ENCODE data around the gene CMYA5. TPM values are rescaled to one million over a fixed set of nuclear protein-coding genes. Genes with fewer than 3 reads are reported as not detected.

Gene CMYA5
- total RNA-seq, 1 donor from 2014 or later: 2.0 TPM

- Histone ChIP-seq H3K9me3 (no peaks in the 10 kb centered on the region), H3K4me1 (no peaks in the 10 kb centered on the region), H3K4me3 (no peak overlapping the region), H3K27me3 (ENCODE audit: low read depth) (no peaks in the 10 kb centered on the region), H3K36me3 (no peaks in the 10 kb centered on the region), H3K27ac (no peak overlapping the region)
- no peak for TF ChIP-seq CTCF (IDR thresholded peaks at IDR 0.05)
- ATAC-seq (no peak), DNase-seq (no peak)
- intact Hi-C loops (cut with DNase I): no loop called here
These were observed 121.4 kb downstream of the CMYA5 start for GRCh38 chr5:79811081-79811480.

- intact Hi-C loops (cut with DNase I): no loop called here
- no peak for TF ChIP-seq CTCF (IDR thresholded peaks at IDR 0.05)
- Histone ChIP-seq H3K9me3 (no peaks in the 10 kb centered on the region), H3K27me3 (ENCODE audit: low read depth) (no peaks in the 10 kb centered on the region), H3K36me3 (no peaks in the 10 kb centered on the region), H3K4me3 (no peak overlapping the region), H3K4me1 (no peaks in the 10 kb centered on the region), H3K27ac (no peak overlapping the region)
- DNase-seq (no peak), ATAC-seq (no peak)
These were observed 122.3 kb downstream of the CMYA5 start for GRCh38 chr5:79811904-79812303.

GRCh38 chr5:79814699-79815098 lies 125.1 kb downstream of the CMYA5 start:
- H3K9me3 ChIP-seq: no peaks in the 10 kb centered on the region

GRCh38 chr5:79816014-79816413 lies 126.4 kb downstream of the CMYA5 start:
- no peak for TF ChIP-seq CTCF (IDR thresholded peaks at IDR 0.05)
- no peak overlapping the region for H3K4me3 ChIP-seq
- no peak overlapping the region for H3K27ac ChIP-seq
- DNase-seq (no peak), ATAC-seq (no peak)
- H3K9me3 ChIP-seq: no peaks in the 10 kb centered on the region
- no peaks in the 10 kb centered on the region for H3K36me3 ChIP-seq
- intact Hi-C loops (cut with DNase I): no loop called here
- no peaks in the 10 kb centered on the region for H3K27me3 ChIP-seq (ENCODE audit: low read depth)
- H3K4me1 ChIP-seq: no peaks in the 10 kb centered on the region

More at GRCh38 chr5:79814699-79815098, 125.1 kb downstream of the CMYA5 start:
- Histone ChIP-seq H3K27me3 (ENCODE audit: low read depth) (no peaks in the 10 kb centered on the region), H3K36me3 (no peaks in the 10 kb centered on the region), H3K4me3 (no peak overlapping the region), H3K4me1 (no peaks in the 10 kb centered on the region), H3K27ac (no peak overlapping the region)
- DNase-seq (no peak), ATAC-seq (no peak)
- TF ChIP-seq CTCF (IDR thresholded peaks at IDR 0.05): no peak
- intact Hi-C loops (cut with DNase I): no loop called here

- H3K4me1 ChIP-seq: no peaks in the 10 kb centered on the region
- no peaks in the 10 kb centered on the region for H3K9me3 ChIP-seq
- H3K27me3 ChIP-seq (ENCODE audit: low read depth): no peaks in the 10 kb centered on the region
- TF ChIP-seq CTCF (IDR thresholded peaks at IDR 0.05): no peak
- no peak overlapping the region for H3K27ac ChIP-seq
- no peak for DNase-seq
- no peaks in the 10 kb centered on the region for H3K36me3 ChIP-seq
- ATAC-seq: no peak
- intact Hi-C loops (cut with DNase I): no loop called here
- no peak overlapping the region for H3K4me3 ChIP-seq
These were observed 131.0 kb downstream of the CMYA5 start for GRCh38 chr5:79820648-79821047.

GRCh38 chr5:79824444-79824843 lies 134.8 kb downstream of the CMYA5 start:
- intact Hi-C loops (cut with DNase I): no loop called here
- Histone ChIP-seq H3K27ac (no peak overlapping the region), H3K36me3 (no peaks in the 10 kb centered on the region), H3K4me3 (no peak overlapping the region), H3K9me3 (no peaks in the 10 kb centered on the region), H3K4me1 (no peaks in the 10 kb centered on the region), H3K27me3 (ENCODE audit: low read depth) (peaks cover 4% of the 10 kb centered on the region)
- ATAC-seq (no peak), DNase-seq (no peak)
- TF ChIP-seq CTCF (IDR thresholded peaks at IDR 0.05): no peak
